H9 (cell line): ENCODE data around the gene KDM1B. TPM values are rescaled to one million over a fixed set of nuclear protein-coding genes. Genes with fewer than 3 reads are reported as not detected.

Source experiments
- DNase-seq: peaks from one replicate; pipeline ENCODE4 v3.0.0-alpha.2; 2017
- H2AFZ ChIP-seq: one replicate; pipeline ENCODE4 v1.6.1; 2013; ENCODE audit warnings: mild to moderate bottlenecking, low read length, control low read depth, moderate library complexity
- H2AK5ac ChIP-seq: 2 replicates; pipeline ENCODE4 v1.6.1; 2013; ENCODE audit warnings: low read length, control low read depth, mixed read lengths; ENCODE audit not compliant: insufficient read length
- H2BK120ac ChIP-seq: one replicate; pipeline ENCODE4 v1.6.1; 2013; ENCODE audit warnings: low read depth, mild to moderate bottlenecking, low read length, control low read depth, inconsistent platforms; ENCODE audit not compliant: poor library complexity, severe bottlenecking
- H2BK12ac ChIP-seq: 2 replicates; pipeline ENCODE4 v1.6.1; 2013; ENCODE audit warnings: low read length, control low read depth, mixed read lengths, low read depth; ENCODE audit not compliant: insufficient read length
- H2BK15ac ChIP-seq: 2 replicates; pipeline ENCODE4 v1.6.1; 2013; ENCODE audit warnings: low read depth, low read length, control low read depth
- H2BK20ac ChIP-seq: one replicate; pipeline ENCODE4 v1.6.1; 2013; ENCODE audit warnings: low read depth, mild to moderate bottlenecking, low read length, control low read depth, inconsistent platforms; ENCODE audit not compliant: poor library complexity, severe bottlenecking
- H2BK5ac ChIP-seq: 2 replicates; pipeline ENCODE4 v1.6.1; 2013; ENCODE audit warnings: low read length, control low read depth, mixed read lengths; ENCODE audit not compliant: insufficient read length
- H3K14ac ChIP-seq: 2 replicates; pipeline ENCODE4 v1.6.1; 2013; ENCODE audit warnings: low read length, control low read depth; ENCODE audit not compliant: insufficient read depth
- H3K18ac ChIP-seq: 2 replicates; pipeline ENCODE4 v1.6.1; 2013; ENCODE audit warnings: low read depth, mild to moderate bottlenecking, mixed read lengths, low read length, control low read depth; ENCODE audit not compliant: insufficient read length
- H3K23ac ChIP-seq: 2 replicates; pipeline ENCODE4 v1.6.1; 2013; ENCODE audit warnings: low read length, control low read depth, mixed read lengths, low read depth; ENCODE audit not compliant: insufficient read length
- H3K23me2 ChIP-seq: 2 replicates; pipeline ENCODE4 v1.6.1; 2013; ENCODE audit warnings: low read depth, mild to moderate bottlenecking, mixed read lengths, low read length, control low read depth; ENCODE audit not compliant: insufficient read length, poor library complexity, severe bottlenecking
- H3K27ac ChIP-seq: 2 replicates; pipeline ENCODE4 v1.5.1; 2013; ENCODE audit warnings: low read length, control low read depth, mixed read lengths, low read depth; ENCODE audit not compliant: insufficient read length
- H3K27me3 ChIP-seq: 2 replicates; pipeline ENCODE4 v1.6.1; 2013; ENCODE audit warnings: low read length, control low read depth, inconsistent platforms; ENCODE audit not compliant: insufficient read depth
- H3K4ac ChIP-seq: 2 replicates; pipeline ENCODE4 v1.6.1; 2013; ENCODE audit warnings: low read depth, mild to moderate bottlenecking, control low read depth, inconsistent platforms, low read length, moderate library complexity
- H3K4me1 ChIP-seq: 2 replicates; pipeline ENCODE4 v1.6.1; 2013; ENCODE audit warnings: low read length, control low read depth, inconsistent platforms; ENCODE audit not compliant: insufficient read depth
- H3K4me2 ChIP-seq: 2 replicates; pipeline ENCODE4 v1.6.1; 2013; ENCODE audit warnings: low read length, control low read depth, mixed read lengths; ENCODE audit not compliant: insufficient read length, insufficient read depth
- H3K56ac ChIP-seq: 2 replicates; pipeline ENCODE4 v1.6.1; 2013; ENCODE audit warnings: low read depth, mild to moderate bottlenecking, mixed read lengths, low read length, control low read depth; ENCODE audit not compliant: insufficient read length
- H3K79me1 ChIP-seq: 2 replicates; pipeline ENCODE4 v1.6.1; 2013; ENCODE audit warnings: low read depth, mild to moderate bottlenecking, moderate library complexity, low read length, control low read depth, inconsistent platforms; ENCODE audit not compliant: insufficient read depth, poor library complexity, severe bottlenecking
- H3K79me2 ChIP-seq: 2 replicates; pipeline ENCODE4 v1.6.1; 2013; ENCODE audit warnings: low read length, control low read depth, inconsistent platforms; ENCODE audit not compliant: insufficient read depth
- H3K9ac ChIP-seq: 2 replicates; pipeline ENCODE4 v1.6.1; 2013; ENCODE audit warnings: low read length, control low read depth, mixed read lengths; ENCODE audit not compliant: insufficient read length; ENCODE audit errors: extremely low read depth
- H3K9me3 ChIP-seq: one replicate; pipeline ENCODE4 v1.6.1; 2013; ENCODE audit warnings: low read depth, low read length, inconsistent platforms; ENCODE audit not compliant: control insufficient read depth
- H3T11ph ChIP-seq: one replicate; pipeline ENCODE4 v1.6.1; 2013; ENCODE audit warnings: mild to moderate bottlenecking, low read length, control low read depth, inconsistent platforms
- H4K20me1 ChIP-seq: one replicate; pipeline ENCODE4 v1.6.1; 2013; ENCODE audit not compliant: control insufficient read depth, insufficient read length, insufficient read depth
- H4K5ac ChIP-seq: 2 replicates; pipeline ENCODE4 v1.6.1; 2013; ENCODE audit warnings: low read depth, mild to moderate bottlenecking, mixed read lengths, low read length, control low read depth; ENCODE audit not compliant: insufficient read length
- H4K8ac ChIP-seq: replicated peaks from 2 replicates; pipeline ENCODE4 v1.6.1; 2013; ENCODE audit warnings: low read length, control low read depth, mixed read lengths, low read depth; ENCODE audit not compliant: insufficient read length
- H4K91ac ChIP-seq: 2 replicates; pipeline ENCODE4 v1.6.1; 2013; ENCODE audit warnings: low read depth, mild to moderate bottlenecking, moderate library complexity, mixed read lengths, low read length, control low read depth; ENCODE audit not compliant: insufficient read length
- H3K27ac Mint-ChIP-seq, 3 experiments: 2 replicates in 2 of 3; 3 replicates in 1 of 3; pipeline ENCODE4 v1.8.0; 2020 to 2021; ENCODE audit warnings: mixed read lengths in 3 of 3, mild to moderate bottlenecking in 1 of 3, moderate library complexity in 1 of 3
- H3K27me3 Mint-ChIP-seq: 2 replicates; pipeline ENCODE4 v1.8.0; 2021; ENCODE audit warnings: low read depth, mild to moderate bottlenecking, moderate library complexity, mixed read lengths
- H3K36me3 Mint-ChIP-seq, 3 experiments: 2 replicates in 2 of 3; 3 replicates in 1 of 3; pipeline ENCODE4 v1.8.0; 2020 to 2021; ENCODE audit warnings: low read depth in 3 of 3, mixed read lengths in 3 of 3; ENCODE audit not compliant: insufficient read depth in 1 of 3
- H3K4me1 Mint-ChIP-seq, 2 experiments: 2 replicates each; pipeline ENCODE4 v1.8.0; 2020; ENCODE audit warnings: mixed read lengths in 2 of 2
- H3K4me3 Mint-ChIP-seq, 2 experiments: 2 replicates in 1 of 2; 3 replicates in 1 of 2; pipeline ENCODE4 v1.8.0; 2020 to 2021; ENCODE audit warnings: mild to moderate bottlenecking in 2 of 2, mixed read lengths in 2 of 2, moderate library complexity in 1 of 2
- H3K9me3 Mint-ChIP-seq, 2 experiments: 2 replicates in 1 of 2; 3 replicates in 1 of 2; pipeline ENCODE4 v1.8.0; 2020; ENCODE audit warnings: mild to moderate bottlenecking in 2 of 2, mixed read lengths in 2 of 2, moderate library complexity in 1 of 2
- WGBS: extraction: QIAGEN DNeasy Blood & Tissue Kit; methylation state at CpG from one replicate; pipeline ENCODE4 v1.1.7; 2013; ENCODE audit warnings: missing lambda C conversion rate, low lambda C conversion rate, mixed read lengths; ENCODE audit not compliant: insufficient read length; ENCODE audit errors: extremely low coverage; 5-methylcytosine and 5-hydroxymethylcytosine counted together
- total RNA-seq: library from RNA; stranded (reverse); gene quantifications from 2 replicates; pipeline ENCODE4 v1.2.1, GENCODE V29; 2021
- TF ChIP-seq, protein P1 (sequence below): fragments of 200-600 bp; sonication (generic); conservative IDR thresholded peaks from 3 replicates; pipeline ENCODE4 v1.8.0; 2021; ENCODE audit warnings: antibody characterized with exemption, mild to moderate bottlenecking

The KDM1B gene
- total RNA-seq, 1 experiment from 2014 or later = 5.4 TPM

DNA sequence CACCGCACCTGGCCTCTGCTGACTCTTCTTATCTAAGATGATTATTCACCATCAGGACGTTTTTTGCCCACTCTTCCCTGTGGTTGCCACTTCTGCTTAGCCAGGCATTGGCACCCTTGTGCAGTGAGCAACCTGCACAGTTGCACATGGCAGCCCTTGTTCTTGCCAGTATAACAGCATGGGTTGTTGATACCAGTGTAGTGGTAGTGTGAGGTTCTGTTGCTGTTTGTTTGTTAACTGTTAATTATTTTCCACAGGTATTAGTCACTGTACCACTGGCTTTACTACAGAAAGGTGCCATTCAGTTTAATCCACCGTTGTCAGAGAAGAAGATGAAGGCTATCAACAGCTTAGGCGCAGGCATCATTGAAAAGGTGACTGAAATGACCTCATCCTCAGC, 57.0 kb downstream of the KDM1B start:
- H3K4me1 Mint-ChIP-seq = peaks cover 0 to 4% of the 10 kb centered on the region in 2 experiments; a peak in 1 of 4 replicates
- H3K27ac ChIP-seq = no peak overlapping the region
- H2BK12ac ChIP-seq = no peak overlapping the region
- H3K23me2 ChIP-seq = no peaks in the 10 kb centered on the region
- no peak overlapping the region for H2BK20ac ChIP-seq
- no peaks in the 10 kb centered on the region for H3K9me3 ChIP-seq
- H4K20me1 ChIP-seq = no peaks in the 10 kb centered on the region
- H3T11ph ChIP-seq = no peak overlapping the region
- H3K27me3 Mint-ChIP-seq = no peaks in the 10 kb centered on the region; the same call in 1 of the 2 replicates
- no peak overlapping the region for H3K4me2 ChIP-seq
- peaks cover 3 to 23% (median 14%) of the 10 kb centered on the region in 3 experiments; a peak in 4 of 7 replicates for H3K36me3 Mint-ChIP-seq
- no peaks in the 10 kb centered on the region for H3K79me2 ChIP-seq
- H3K9me3 Mint-ChIP-seq = no peaks in the 10 kb centered on the region
- H3K27me3 ChIP-seq = no peaks in the 10 kb centered on the region
- H4K5ac ChIP-seq = no peak overlapping the region
- no peak overlapping the region for H2BK5ac ChIP-seq
- no peak overlapping the region for H4K91ac ChIP-seq
- H3K14ac ChIP-seq = no peak overlapping the region
- H2BK15ac ChIP-seq = no peak overlapping the region
- no peak overlapping the region for H3K9ac ChIP-seq
- no peak overlapping the region for H2AK5ac ChIP-seq
- no peak for DNase-seq
- H2AFZ ChIP-seq = no peak overlapping the region
- H3K4me1 ChIP-seq = peaks cover 2% of the 10 kb centered on the region; the same call in 1 of the 2 replicates
- no peak overlapping the region for H2BK120ac ChIP-seq
- H3K23ac ChIP-seq = no peak overlapping the region
- no peak overlapping the region for H3K27ac Mint-ChIP-seq
- H3K4ac ChIP-seq = no peak overlapping the region
- H4K8ac ChIP-seq = peak overlapping the region; percentile 77
- H3K18ac ChIP-seq = no peak overlapping the region
- no CpG with 5 or more reads among the region's 4 CpGs for WGBS
- H3K79me1 ChIP-seq = no peaks in the 10 kb centered on the region
- no peak overlapping the region for H3K4me3 Mint-ChIP-seq
- H3K56ac ChIP-seq = no peak overlapping the region
- TF ChIP-seq, protein P1, sequence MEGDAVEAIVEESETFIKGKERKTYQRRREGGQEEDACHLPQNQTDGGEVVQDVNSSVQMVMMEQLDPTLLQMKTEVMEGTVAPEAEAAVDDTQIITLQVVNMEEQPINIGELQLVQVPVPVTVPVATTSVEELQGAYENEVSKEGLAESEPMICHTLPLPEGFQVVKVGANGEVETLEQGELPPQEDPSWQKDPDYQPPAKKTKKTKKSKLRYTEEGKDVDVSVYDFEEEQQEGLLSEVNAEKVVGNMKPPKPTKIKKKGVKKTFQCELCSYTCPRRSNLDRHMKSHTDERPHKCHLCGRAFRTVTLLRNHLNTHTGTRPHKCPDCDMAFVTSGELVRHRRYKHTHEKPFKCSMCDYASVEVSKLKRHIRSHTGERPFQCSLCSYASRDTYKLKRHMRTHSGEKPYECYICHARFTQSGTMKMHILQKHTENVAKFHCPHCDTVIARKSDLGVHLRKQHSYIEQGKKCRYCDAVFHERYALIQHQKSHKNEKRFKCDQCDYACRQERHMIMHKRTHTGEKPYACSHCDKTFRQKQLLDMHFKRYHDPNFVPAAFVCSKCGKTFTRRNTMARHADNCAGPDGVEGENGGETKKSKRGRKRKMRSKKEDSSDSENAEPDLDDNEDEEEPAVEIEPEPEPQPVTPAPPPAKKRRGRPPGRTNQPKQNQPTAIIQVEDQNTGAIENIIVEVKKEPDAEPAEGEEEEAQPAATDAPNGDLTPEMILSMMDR = no peak
